ENCODE data around the gene INO80.

Gene INO80, protein sequence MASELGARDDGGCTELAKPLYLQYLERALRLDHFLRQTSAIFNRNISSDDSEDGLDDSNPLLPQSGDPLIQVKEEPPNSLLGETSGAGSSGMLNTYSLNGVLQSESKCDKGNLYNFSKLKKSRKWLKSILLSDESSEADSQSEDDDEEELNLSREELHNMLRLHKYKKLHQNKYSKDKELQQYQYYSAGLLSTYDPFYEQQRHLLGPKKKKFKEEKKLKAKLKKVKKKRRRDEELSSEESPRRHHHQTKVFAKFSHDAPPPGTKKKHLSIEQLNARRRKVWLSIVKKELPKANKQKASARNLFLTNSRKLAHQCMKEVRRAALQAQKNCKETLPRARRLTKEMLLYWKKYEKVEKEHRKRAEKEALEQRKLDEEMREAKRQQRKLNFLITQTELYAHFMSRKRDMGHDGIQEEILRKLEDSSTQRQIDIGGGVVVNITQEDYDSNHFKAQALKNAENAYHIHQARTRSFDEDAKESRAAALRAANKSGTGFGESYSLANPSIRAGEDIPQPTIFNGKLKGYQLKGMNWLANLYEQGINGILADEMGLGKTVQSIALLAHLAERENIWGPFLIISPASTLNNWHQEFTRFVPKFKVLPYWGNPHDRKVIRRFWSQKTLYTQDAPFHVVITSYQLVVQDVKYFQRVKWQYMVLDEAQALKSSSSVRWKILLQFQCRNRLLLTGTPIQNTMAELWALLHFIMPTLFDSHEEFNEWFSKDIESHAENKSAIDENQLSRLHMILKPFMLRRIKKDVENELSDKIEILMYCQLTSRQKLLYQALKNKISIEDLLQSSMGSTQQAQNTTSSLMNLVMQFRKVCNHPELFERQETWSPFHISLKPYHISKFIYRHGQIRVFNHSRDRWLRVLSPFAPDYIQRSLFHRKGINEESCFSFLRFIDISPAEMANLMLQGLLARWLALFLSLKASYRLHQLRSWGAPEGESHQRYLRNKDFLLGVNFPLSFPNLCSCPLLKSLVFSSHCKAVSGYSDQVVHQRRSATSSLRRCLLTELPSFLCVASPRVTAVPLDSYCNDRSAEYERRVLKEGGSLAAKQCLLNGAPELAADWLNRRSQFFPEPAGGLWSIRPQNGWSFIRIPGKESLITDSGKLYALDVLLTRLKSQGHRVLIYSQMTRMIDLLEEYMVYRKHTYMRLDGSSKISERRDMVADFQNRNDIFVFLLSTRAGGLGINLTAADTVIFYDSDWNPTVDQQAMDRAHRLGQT (N-terminal part only)

GRCh38 chr15:41116116-41116961, at the start of gene INO80:
Gene INO80, minus strand, starts transcription at chr15:41116280. Its CDS starts 19,970 bp downstream, at chr15:41096310.
- H3K27me3 ChIP-seq (replicated peaks; ENCODE audit: control insufficient read depth, insufficient read depth, low read length), result no peaks in the 10 kb centered on the region
- TF ChIP-seq CTCF (IDR thresholded peaks at IDR 0.05; ENCODE audit: insufficient read depth, low read length, poor library complexity, severe bottlenecking), result no peak

DNA sequence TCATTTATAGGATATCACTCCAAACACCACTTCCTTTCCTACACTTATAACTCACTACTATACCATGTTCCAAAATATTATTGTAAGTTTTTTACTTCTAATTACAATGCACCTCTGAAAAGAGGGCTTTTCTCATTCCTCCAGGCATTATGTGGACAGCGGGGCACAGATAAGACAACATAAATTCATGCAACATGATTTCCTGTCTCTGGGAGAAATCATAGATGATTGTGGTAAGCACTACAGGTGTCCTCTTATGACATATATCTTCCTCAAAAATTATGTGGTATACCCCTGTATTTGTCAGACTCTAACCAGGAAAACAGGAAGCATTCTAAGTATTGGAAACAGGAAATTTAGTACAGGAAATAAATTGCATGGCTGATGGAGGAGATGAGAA, 45.7 kb upstream of the INO80 start:
- no peak for TF ChIP-seq CTCF (IDR thresholded peaks at IDR 0.05; ENCODE audit: insufficient read depth, low read length, poor library complexity, severe bottlenecking)
- Histone ChIP-seq H3K27me3 (replicated peaks; ENCODE audit: control insufficient read depth, insufficient read depth, low read length) (no peaks in the 10 kb centered on the region), H3K36me3 (ENCODE audit: control insufficient read depth, insufficient read depth, low read length) (no peaks in the 10 kb centered on the region)

More at GRCh38 chr15:41116116-41116961, at the start of gene INO80:
- DNase-seq (ENCODE audit: extremely low read depth, insufficient read length), result peak; percentile 94
- H3K36me3 ChIP-seq (ENCODE audit: control insufficient read depth, insufficient read depth, low read length), result peaks cover 3% of the 10 kb centered on the region
- peak within 1 kb of the TSS; percentile 91 for H3K4me3 ChIP-seq (replicated peaks; ENCODE audit: low read depth, low read length)

GRCh38 chr15:41161336-41161735, 45.3 kb upstream of the INO80 start:
- no peak for DNase-seq (ENCODE audit: extremely low read depth, insufficient read length)
- H3K4me3 ChIP-seq (replicated peaks; ENCODE audit: low read depth, low read length), result no peak overlapping the region
- H3K27me3 ChIP-seq (replicated peaks; ENCODE audit: control insufficient read depth, insufficient read depth, low read length), result no peaks in the 10 kb centered on the region
- TF ChIP-seq CTCF (IDR thresholded peaks at IDR 0.05; ENCODE audit: insufficient read depth, low read length, poor library complexity, severe bottlenecking), result no peak
- H3K36me3 ChIP-seq (ENCODE audit: control insufficient read depth, insufficient read depth, low read length), result no peaks in the 10 kb centered on the region

More for the DNA sequence above, 45.7 kb upstream of the INO80 start:
- no peak for DNase-seq (ENCODE audit: extremely low read depth, insufficient read length)
- H3K4me3 ChIP-seq (replicated peaks; ENCODE audit: low read depth, low read length), result no peak overlapping the region

- no peaks in the 10 kb centered on the region for H3K36me3 ChIP-seq (ENCODE audit: control insufficient read depth, insufficient read depth, low read length)
- TF ChIP-seq CTCF (IDR thresholded peaks at IDR 0.05; ENCODE audit: insufficient read depth, low read length, poor library complexity, severe bottlenecking), result no peak
- no peak for DNase-seq (ENCODE audit: extremely low read depth, insufficient read length)
- no peak overlapping the region for H3K4me3 ChIP-seq (replicated peaks; ENCODE audit: low read depth, low read length)
- no peaks in the 10 kb centered on the region for H3K27me3 ChIP-seq (replicated peaks; ENCODE audit: control insufficient read depth, insufficient read depth, low read length)
These were observed 44.7 kb upstream of the INO80 start for GRCh38 chr15:41160639-41161315.

Data from GM06990 (cell line).